SK-N-SH (cell line): Measurements from ENCODE around the gene BAG2. TPM values are rescaled to one million over a fixed set of nuclear protein-coding genes. Genes with fewer than 3 reads are reported as not detected.
A peak's percentile ranks its signal among the peaks of the same experiment; 100 is the strongest.

ENCODE experiments used
- CTCF ChIA-PET: fragments of 300-600, 350-600 bp; formaldehyde crosslinking; extraction: SDS; loops from one replicate; lab custom pipeline; 2021; lab: Yijun Ruan, JAX
- POLR2A ChIA-PET: fragments of 350-600 bp; sonication (Branson Sonifier 250); formaldehyde crosslinking; extraction: SDS; loops from one replicate; lab custom pipeline; 2020; ENCODE audit warnings: antibody characterized with exemption, inconsistent platforms; lab: Yijun Ruan, JAX
- DNase-seq: peaks from one replicate; pipeline ENCODE4 v3.0.0; 2012
- H2AFZ ChIP-seq: fragments of 200-600 bp; sonication (generic); 2 replicates; pipeline ENCODE4 v1.8.1; 2016; ENCODE audit warnings: antibody characterized with exemption, mild to moderate bottlenecking, low read depth
- H3F3A ChIP-seq: fragments of 200-600 bp; sonication (generic); replicated peaks from 2 replicates; pipeline ENCODE3; 2016; ENCODE audit warnings: antibody characterized with exemption, mild to moderate bottlenecking; ENCODE audit not compliant: insufficient read depth
- H3K27ac ChIP-seq, 2 experiments: fragments of 200-500 bp in 1 of 2; fragments of 200-600 bp in 1 of 2; sonication (Bioruptor generic) in 1 of 2; sonication (generic), shearing (Covaris generic) in 1 of 2; 2 replicates each; pipeline versions ENCODE4 v1.5.1 to v1.6.1; 2014 to 2016; ENCODE audit warnings: low read depth in 2 of 2, inconsistent platforms in 1 of 2, low read length in 1 of 2, mild to moderate bottlenecking in 1 of 2, mixed read lengths in 1 of 2
- H3K27me3 ChIP-seq: fragments of 200-600 bp; sonication (generic), shearing (Covaris generic); 2 replicates; pipeline ENCODE4 v1.6.1; 2016; ENCODE audit warnings: mixed run types; ENCODE audit not compliant: insufficient read depth
- H3K36me3 ChIP-seq, 2 experiments: fragments of 200-500 bp in 1 of 2; fragments of 200-600 bp in 1 of 2; sonication (Bioruptor generic) in 1 of 2; sonication (generic) in 1 of 2; replicated peaks in 1 of 2; 2 replicates each; pipeline versions ENCODE3 to v1.5.1; 2014 to 2016; ENCODE audit warnings: low read length in 1 of 2, mild to moderate bottlenecking in 1 of 2; ENCODE audit not compliant: insufficient read depth in 2 of 2, control insufficient read depth in 1 of 2
- H3K4me1 ChIP-seq, 2 experiments: fragments of 200-500 bp in 1 of 2; fragments of 200-600 bp in 1 of 2; sonication (Bioruptor generic) in 1 of 2; sonication (generic), shearing (Covaris generic) in 1 of 2; 2 replicates each; pipeline versions ENCODE4 v1.5.1 to v1.6.1; 2014 to 2016; ENCODE audit warnings: low read depth in 1 of 2, low read length in 1 of 2, mixed run types in 1 of 2; ENCODE audit not compliant: insufficient read depth in 2 of 2, control insufficient read depth in 1 of 2
- H3K4me2 ChIP-seq: fragments of 200-600 bp; sonication (generic), shearing (Covaris generic); 2 replicates; pipeline ENCODE4 v1.6.1; 2017; ENCODE audit warnings: mixed run types
- H3K4me3 ChIP-seq, 2 experiments: fragments of 200-500 bp in 1 of 2; fragments of 200-600 bp in 1 of 2; sonication (Bioruptor generic) in 1 of 2; sonication (generic), shearing (Covaris generic) in 1 of 2; 2 replicates each; pipeline versions ENCODE4 v1.5.1 to v1.8.1; 2014 to 2016; ENCODE audit warnings: low read depth in 2 of 2, inconsistent platforms in 1 of 2, low read length in 1 of 2, mild to moderate bottlenecking in 1 of 2, mixed read lengths in 1 of 2, moderate library complexity in 1 of 2
- H3K79me2 ChIP-seq: fragments of 200-600 bp; sonication (generic); 2 replicates; pipeline ENCODE4 v1.8.1; 2017; ENCODE audit warnings: mild to moderate bottlenecking; ENCODE audit not compliant: insufficient read depth
- H3K9ac ChIP-seq: fragments of 200-600 bp; sonication (generic); 2 replicates; pipeline ENCODE4 v1.6.1; 2017; ENCODE audit warnings: mixed run types
- H3K9me2 ChIP-seq: fragments of 200-600 bp; sonication (generic); 2 replicates; pipeline ENCODE4 v1.6.1; 2017; ENCODE audit warnings: mixed run types
- H3K9me3 ChIP-seq: fragments of 200-600 bp; sonication (generic); 2 replicates; pipeline ENCODE4 v1.6.1; 2017; ENCODE audit warnings: mixed run types, mild to moderate bottlenecking, moderate library complexity
- H4K20me1 ChIP-seq: fragments of 200-600 bp; sonication (generic); 2 replicates; pipeline ENCODE4 v1.6.1; 2017; ENCODE audit warnings: mild to moderate bottlenecking, mixed run types; ENCODE audit not compliant: insufficient read depth
- CHD2 ChIP-seq: fragments of 150-350 bp; IDR thresholded peaks from 2 replicates; pipeline ENCODE4 v1.6.1; 2018; ENCODE audit warnings: low read length; ENCODE audit not compliant: partially characterized antibody
- CTCF ChIP-seq: fragments of 200-600 bp; sonication (generic); IDR thresholded peaks from 2 replicates; pipeline ENCODE4 v1.6.1; 2017; ENCODE audit warnings: antibody characterized with exemption, mild to moderate bottlenecking, moderate library complexity
- EZH2phosphoT487 ChIP-seq: fragments of 200-600 bp; sonication (generic); IDR thresholded peaks from 2 replicates; pipeline ENCODE4 v1.6.1; 2017; ENCODE audit warnings: low read depth, mixed run types, mild to moderate bottlenecking, antibody characterized with exemption, moderate library complexity, borderline replicate concordance
- FOSL2 ChIP-seq: IDR thresholded peaks from 2 replicates; pipeline ENCODE4 v1.4.0; 2012; ENCODE audit warnings: low read depth, mild to moderate bottlenecking, moderate library complexity, borderline replicate concordance
- GABPA ChIP-seq: IDR thresholded peaks from 2 replicates; pipeline ENCODE4 v1.4.0; 2012; ENCODE audit warnings: low read depth, mild to moderate bottlenecking
- GATA2 ChIP-seq: sonication (generic); formaldehyde crosslinking; IDR thresholded peaks from 2 replicates; pipeline ENCODE4 v1.5.0; 2020; ENCODE audit warnings: mild to moderate bottlenecking, missing genetic modification reagents
- JUND ChIP-seq: IDR thresholded peaks from 2 replicates; pipeline ENCODE4 v1.4.0; 2012
- MAX ChIP-seq: IDR thresholded peaks from 2 replicates; pipeline ENCODE4 v1.4.0; 2012; ENCODE audit warnings: low read depth
- MEF2A ChIP-seq: IDR thresholded peaks from 2 replicates; pipeline ENCODE4 v1.4.0; 2012; ENCODE audit warnings: low read depth, borderline replicate concordance
- MXI1 ChIP-seq: IDR thresholded peaks from 2 replicates; pipeline ENCODE4 v1.6.1; 2012; ENCODE audit warnings: mild to moderate bottlenecking, low read depth, low read length, improper control_type of control experiment
- PBX3 ChIP-seq: IDR thresholded peaks from 2 replicates; pipeline ENCODE4; 2012
- RCOR1 ChIP-seq: fragments of 150-350 bp; IDR thresholded peaks from 2 replicates; pipeline ENCODE4 v1.6.1; 2017; ENCODE audit warnings: antibody characterized with exemption, low read length
- RXRA ChIP-seq: IDR thresholded peaks from 2 replicates; pipeline ENCODE4 v1.4.0; 2012; ENCODE audit warnings: low read depth, mild to moderate bottlenecking, borderline replicate concordance
- SMC3 ChIP-seq: IDR thresholded peaks from 2 replicates; pipeline ENCODE4 v1.6.1; 2012; ENCODE audit warnings: low read depth, low read length, improper control_type of control experiment
- TAF1 ChIP-seq: IDR thresholded peaks from 2 replicates; pipeline ENCODE4 v1.6.1; 2012; ENCODE audit warnings: low read depth, mild to moderate bottlenecking, low read length, moderate library complexity, borderline replicate concordance
- TEAD4 ChIP-seq: IDR thresholded peaks from 2 replicates; pipeline ENCODE4 v1.4.0; 2012; ENCODE audit warnings: mild to moderate bottlenecking, borderline replicate concordance; ENCODE audit not compliant: insufficient read depth
- USF2 ChIP-seq: fragments of 150-350 bp; IDR thresholded peaks from 2 replicates; pipeline ENCODE4 v1.6.1; 2017; ENCODE audit warnings: antibody characterized with exemption, low read length, low read depth, borderline replicate concordance
- WGBS: methylation state at CpG from one replicate; pipeline ENCODE4 v1.1.6; 2017; ENCODE audit warnings: low lambda C conversion rate; 5-methylcytosine and 5-hydroxymethylcytosine counted together
- polyA plus RNA-seq, 3 experiments: library from polyadenylated mRNA; depleted of rRNA; stranded (reverse); fragments of >200 nt; gene quantifications; 2 replicates each; pipeline ENCODE4 v1.2.3, GENCODE V29; 2012

BAG2 gene
- polyA plus RNA-seq, 1 of the 3 experiments (the other 2 are of a cell fraction), result 5.3 TPM

GRCh38 chr6:57195457-57195856 is 23.3 kb downstream of the BAG2 start:
- CTCF ChIA-PET, result no interaction called here
- Histone ChIP-seq H3K9me2 (no peaks in the 10 kb centered on the region; the same call in 1 of the 2 replicates), H3K79me2 (peaks cover 64% of the 10 kb centered on the region), H3K4me3 (no peak overlapping the region), H2AFZ (no peak overlapping the region), H3K27me3 (no peaks in the 10 kb centered on the region), H3K27ac (no peak overlapping the region), H3K36me3 (peaks cover 30 to 57% of the 10 kb centered on the region in 2 experiments), H3K4me1 (peaks cover 0 to 3% of the 10 kb centered on the region in 2 experiments; a peak in 3 of 4 replicates), H3K9me3 (no peaks in the 10 kb centered on the region), H3F3A (peaks cover 16% of the 10 kb centered on the region), H3K9ac (no peak overlapping the region), H4K20me1 (no peaks in the 10 kb centered on the region), H3K4me2 (no peak overlapping the region)
- POLR2A ChIA-PET, result no interaction called here
- DNase-seq, result no peak
- TF ChIP-seq FOSL2 (no peak), GABPA (no peak), TAF1 (no peak), MXI1 (no peak), SMC3 (no peak), PBX3 (no peak), RCOR1 (no peak), CHD2 (no peak), CTCF (no peak), EZH2phosphoT487 (no peak), RXRA (no peak), GATA2 (no peak), MEF2A (no peak), MAX (no peak)
- WGBS, result 100% methylated on average over 2 of the region's 2 CpGs

- Histone ChIP-seq H3K27me3 (no peaks in the 10 kb centered on the region), H2AFZ (no peak overlapping the region), H4K20me1 (no peaks in the 10 kb centered on the region), H3K36me3 (peaks cover 8 to 28% of the 10 kb centered on the region in 2 experiments), H3K79me2 (peaks cover 83% of the 10 kb centered on the region), H3K27ac (peak overlapping the region in 1 of 2 experiments; percentile 36; a peak in 2 of 4 replicates), H3K4me3 (no peak overlapping the region), H3K9me3 (no peaks in the 10 kb centered on the region), H3K4me2 (no peak overlapping the region), H3F3A (peaks cover 18% of the 10 kb centered on the region), H3K9ac (no peak overlapping the region), H3K4me1 (peaks cover 0 to 3% of the 10 kb centered on the region in 2 experiments; a peak in 3 of 4 replicates), H3K9me2 (no peaks in the 10 kb centered on the region; the same call in 1 of the 2 replicates)
- TF ChIP-seq SMC3 (no peak), TEAD4 (no peak), MEF2A (no peak), MXI1 (no peak), USF2 (no peak), JUND (no peak)
- ChIA-PET POLR2A (no interaction called here), CTCF (interaction anchor here (1.1 kb wide), 1 partner anchor 179 kb away, joined by 3 read pairs; no protein-coding TSS in a partner anchor)
- no peak for DNase-seq
- WGBS, result 89% methylated on average over 6 of the region's 6 CpGs
Observed at GRCh38 chr6:57198926-57199636, 27.0 kb downstream of the BAG2 start.
